Activated CD4-positive, CD25-positive, alpha-beta regulatory T cell treated with anti-CD3 and anti-CD28 coated beads, Interleukin-2, amount 50 U/mL, for 24 hours (primary cell): ENCODE data around the gene KRTAP4-4.
"Not testable (repeated sequence)": the region's sequence is repeated elsewhere in the genome, so short reads cannot be mapped to it uniquely, and the experiment has no call there.

Source experiments
- ATAC-seq, 2 donors: fragments of 150-1000 bp; cut with Tn5 transposase; one replicate each; pipeline ENCODE4 v1.10.0; 2021; ENCODE audit warnings: mild to moderate bottlenecking in 1 of 2, moderate library complexity in 1 of 2

Gene KRTAP4-4

GRCh38 chr17:41160648-41161047 lies at the start of gene KRTAP4-4:
Gene KRTAP4-4, minus strand, starts transcription at chr17:41160748. Its CDS starts 57 bp downstream, at chr17:41160691.
- no peak for ATAC-seq

GRCh38 chr17:41199421-41200078 lies 39.0 kb upstream of the KRTAP4-4 start:
- no peak for ATAC-seq

GRCh38 chr17:41196068-41196467 lies 35.5 kb upstream of the KRTAP4-4 start:
- no peak for ATAC-seq

- ATAC-seq: no peak
Observed at GRCh38 chr17:41190328-41190727, 29.8 kb upstream of the KRTAP4-4 start.

- not testable (repeated sequence) for ATAC-seq
Observed at GRCh38 chr17:41189837-41190318, 29.3 kb upstream of the KRTAP4-4 start, which contains the start of gene KRTAP9-1. Gene KRTAP9-1, plus strand, starts transcription at chr17:41189887. Its CDS starts 0 bp downstream, at chr17:41189887.

GRCh38 chr17:41186872-41187271 lies 26.3 kb upstream of the KRTAP4-4 start:
- ATAC-seq: no peak

- ATAC-seq: no peak
Observed at GRCh38 chr17:41185001-41185400, 24.5 kb upstream of the KRTAP4-4 start.

- no peak for ATAC-seq
Observed at GRCh38 chr17:41184480-41184961, 24.0 kb upstream of the KRTAP4-4 start, which contains the start of gene KRTAP4-1. Gene KRTAP4-1, minus strand, starts transcription at chr17:41184911. Its CDS starts 57 bp downstream, at chr17:41184854.

GRCh38 chr17:41178843-41179616 lies 18.5 kb upstream of the KRTAP4-4 start:
- ATAC-seq: no peak

GRCh38 chr17:41178341-41178740 lies 17.8 kb upstream of the KRTAP4-4 start:
- peak in 1 of 2 donors; percentile 30 for ATAC-seq

- no peak for ATAC-seq
Observed at GRCh38 chr17:41177727-41178271, 17.3 kb upstream of the KRTAP4-4 start, which contains the start of gene KRTAP4-2. Gene KRTAP4-2, minus strand, starts transcription at chr17:41178221. Its CDS starts 57 bp downstream, at chr17:41178164.

- peak in 1 of 2 donors; percentile 41 for ATAC-seq
Observed at GRCh38 chr17:41176744-41177387, 16.3 kb upstream of the KRTAP4-4 start.

GRCh38 chr17:41171886-41172285 lies 11.3 kb upstream of the KRTAP4-4 start:
- no peak for ATAC-seq

GRCh38 chr17:41168121-41168520 lies 7.6 kb upstream of the KRTAP4-4 start, which contains the start of gene KRTAP4-3:
Gene KRTAP4-3, minus strand, starts transcription at chr17:41168221. Its CDS starts 49 bp downstream, at chr17:41168172.
- no peak for ATAC-seq

- no peak for ATAC-seq
Observed at GRCh38 chr17:41167561-41167960, 7.0 kb upstream of the KRTAP4-4 start.

- no peak for ATAC-seq
Observed at GRCh38 chr17:41163828-41164227, 3.3 kb upstream of the KRTAP4-4 start.

GRCh38 chr17:41160190-41160589 lies 358 bp downstream of the KRTAP4-4 start:
- not testable (repeated sequence) for ATAC-seq

- ATAC-seq: no peak
Observed at GRCh38 chr17:41153856-41154255, 6.7 kb downstream of the KRTAP4-4 start.

GRCh38 chr17:41151525-41151924 lies 9.0 kb downstream of the KRTAP4-4 start:
- no peak for ATAC-seq

- ATAC-seq: no peak
Observed at GRCh38 chr17:41150026-41150425, 10.5 kb downstream of the KRTAP4-4 start.

- no peak for ATAC-seq
Observed at GRCh38 chr17:41149652-41149985, 10.9 kb downstream of the KRTAP4-4 start, which contains the start of gene KRTAP4-5. Gene KRTAP4-5, minus strand, starts transcription at chr17:41149825. Its CDS starts 58 bp downstream, at chr17:41149767.

- not testable (repeated sequence) for ATAC-seq
Observed at GRCh38 chr17:41148971-41149651, 11.4 kb downstream of the KRTAP4-4 start.
